Measurements from ENCODE around the gene OLFM1.

DNA sequence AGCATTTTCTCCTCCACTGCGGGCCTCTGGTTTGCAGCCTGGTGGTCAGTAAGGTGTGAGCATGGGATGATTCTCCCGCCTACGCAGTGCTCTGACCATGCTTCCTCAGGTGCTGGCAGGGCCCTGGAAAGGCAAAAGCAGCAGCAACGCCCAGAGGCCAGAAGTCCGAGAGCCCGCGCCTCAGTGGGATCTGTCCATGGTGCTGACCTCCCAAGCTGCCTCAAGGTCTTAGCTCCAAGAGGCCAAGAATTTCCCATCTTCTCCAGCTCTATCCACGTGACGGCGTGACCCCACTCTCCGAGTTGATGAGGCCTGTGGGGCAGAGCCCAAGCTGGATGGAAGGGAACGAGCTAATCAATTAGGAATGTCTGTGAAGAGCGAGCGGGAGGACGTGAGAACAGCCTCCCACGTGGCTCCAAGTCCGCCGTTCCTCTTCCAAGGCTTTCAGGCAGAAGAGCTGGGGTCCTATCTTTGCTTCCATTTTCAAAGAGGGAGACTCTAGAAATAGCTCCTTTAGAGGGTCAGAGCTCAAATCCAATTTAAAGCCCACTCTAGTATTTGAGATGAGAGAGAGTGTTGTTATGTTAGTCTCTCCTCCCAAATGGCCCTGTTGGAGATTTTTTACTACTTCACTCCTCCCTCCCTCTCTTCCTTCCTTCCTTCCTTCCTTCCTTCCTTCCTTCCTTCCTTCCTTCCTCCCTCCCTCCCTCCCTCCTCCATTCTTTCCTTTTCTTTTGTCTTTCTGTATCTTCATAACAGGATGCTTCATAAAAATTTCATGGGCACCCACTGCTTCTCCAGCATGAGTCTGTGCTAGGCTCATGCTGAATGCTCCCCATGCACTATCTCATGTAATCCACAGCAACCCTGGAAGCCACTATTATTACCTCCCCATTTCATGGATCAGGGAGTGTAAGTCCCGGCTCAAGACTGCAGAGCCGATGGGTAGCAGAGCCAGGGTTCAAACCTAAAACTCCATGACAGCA, 69.3 kb downstream of the OLFM1 start:
- TF ChIP-seq, protein P1, sequence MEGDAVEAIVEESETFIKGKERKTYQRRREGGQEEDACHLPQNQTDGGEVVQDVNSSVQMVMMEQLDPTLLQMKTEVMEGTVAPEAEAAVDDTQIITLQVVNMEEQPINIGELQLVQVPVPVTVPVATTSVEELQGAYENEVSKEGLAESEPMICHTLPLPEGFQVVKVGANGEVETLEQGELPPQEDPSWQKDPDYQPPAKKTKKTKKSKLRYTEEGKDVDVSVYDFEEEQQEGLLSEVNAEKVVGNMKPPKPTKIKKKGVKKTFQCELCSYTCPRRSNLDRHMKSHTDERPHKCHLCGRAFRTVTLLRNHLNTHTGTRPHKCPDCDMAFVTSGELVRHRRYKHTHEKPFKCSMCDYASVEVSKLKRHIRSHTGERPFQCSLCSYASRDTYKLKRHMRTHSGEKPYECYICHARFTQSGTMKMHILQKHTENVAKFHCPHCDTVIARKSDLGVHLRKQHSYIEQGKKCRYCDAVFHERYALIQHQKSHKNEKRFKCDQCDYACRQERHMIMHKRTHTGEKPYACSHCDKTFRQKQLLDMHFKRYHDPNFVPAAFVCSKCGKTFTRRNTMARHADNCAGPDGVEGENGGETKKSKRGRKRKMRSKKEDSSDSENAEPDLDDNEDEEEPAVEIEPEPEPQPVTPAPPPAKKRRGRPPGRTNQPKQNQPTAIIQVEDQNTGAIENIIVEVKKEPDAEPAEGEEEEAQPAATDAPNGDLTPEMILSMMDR (IDR thresholded peaks at IDR 0.05), result no peak
- TF ChIP-seq POLR2A (IDR thresholded peaks at IDR 0.05), result no peak

All from esophagus squamous epithelium (tissue), 4 donors.